Ovary (tissue), 3 donors: ENCODE measurements around the gene MAPK8IP1.

Experiments
- CTCF ChIP-seq, 3 donors: fragments of 450-650 bp in 2 of 3; fragments of 200-600 bp in 1 of 3; IDR thresholded peaks; one replicate each; pipeline versions ENCODE4 v1.5.1 to v1.8.0; 2016 to 2022; ENCODE audit warnings: antibody characterized with exemption in 3 of 3, mild to moderate bottlenecking in 1 of 3
- POLR2A ChIP-seq: fragments of 450-650 bp; IDR thresholded peaks from one replicate; pipeline ENCODE4 v1.6.1; 2017; ENCODE audit warnings: antibody characterized with exemption, mild to moderate bottlenecking, moderate library complexity
- donor health status: DM: no; HTN: no; CAD: no.

- TF ChIP-seq CTCF (IDR thresholded peaks at IDR 0.05) (no peak), POLR2A (no peak)
Measured at GRCh38 chr11:45934580-45935318, 49.3 kb downstream of the MAPK8IP1 start.
